ENCODE results near the gene ARFGEF2.

ARFGEF2 gene

GRCh38 chr20:48897305-48898010, 24.1 kb upstream of the ARFGEF2 start:
- ChIA-PET CTCF (interaction anchor here (1.0 to 4.4 kb wide), 3 partner anchors 9 to 262 kb away, joined by 3 to 54 read pairs (median 4); no protein-coding TSS in a partner anchor), POLR2A (no interaction called here)
- no peak for TF ChIP-seq CTCF (IDR thresholded peaks at IDR 0.05; ENCODE audit: insufficient read depth, low read length, missing control alignments)
- DNase-seq (ENCODE audit: low read depth, low spot score): no peak
- no peak overlapping the region for H3K4me3 ChIP-seq (ENCODE audit: low read depth, low read length)

- ChIA-PET CTCF (interaction anchor here (1.2 to 4.4 kb wide), 2 partner anchors 241 to 263 kb away, joined by 4 to 54 read pairs; no protein-coding TSS in a partner anchor), POLR2A (no interaction called here)
- H3K4me3 ChIP-seq (ENCODE audit: low read depth, low read length): no peak overlapping the region
- TF ChIP-seq CTCF (IDR thresholded peaks at IDR 0.05; ENCODE audit: insufficient read depth, low read length, missing control alignments): no peak
- no peak for DNase-seq (ENCODE audit: low read depth, low spot score)
Observed at GRCh38 chr20:48898210-48898609, 23.3 kb upstream of the ARFGEF2 start.

- ChIA-PET POLR2A (no interaction called here), CTCF (interaction anchor here (1.5 to 4.4 kb wide), 2 partner anchors 239 to 242 kb away, joined by 4 to 54 read pairs; no protein-coding TSS in a partner anchor)
- no peak for DNase-seq (ENCODE audit: low read depth, low spot score)
- TF ChIP-seq CTCF (IDR thresholded peaks at IDR 0.05; ENCODE audit: insufficient read depth, low read length, missing control alignments): no peak
- no peak overlapping the region for H3K4me3 ChIP-seq (ENCODE audit: low read depth, low read length)
Observed at GRCh38 chr20:48898896-48899530, 22.5 kb upstream of the ARFGEF2 start.

GRCh38 chr20:48899881-48900280, 21.6 kb upstream of the ARFGEF2 start:
- CTCF ChIA-PET: interaction anchor here (1.5 to 4.4 kb wide), 2 partner anchors 239 to 243 kb away, joined by 4 to 54 read pairs; no protein-coding TSS in a partner anchor
- H3K4me3 ChIP-seq (ENCODE audit: low read depth, low read length): no peak overlapping the region
- DNase-seq (ENCODE audit: low read depth, low spot score): no peak
- no peak for TF ChIP-seq CTCF (IDR thresholded peaks at IDR 0.05; ENCODE audit: insufficient read depth, low read length, missing control alignments)
- POLR2A ChIA-PET: no interaction called here

GRCh38 chr20:48901326-48901725, 20.2 kb upstream of the ARFGEF2 start:
- TF ChIP-seq CTCF (IDR thresholded peaks at IDR 0.05; ENCODE audit: insufficient read depth, low read length, missing control alignments): no peak
- POLR2A ChIA-PET: no interaction called here
- no peak for DNase-seq (ENCODE audit: low read depth, low spot score)
- CTCF ChIA-PET: interaction anchor here (1.0 to 1.4 kb wide), 2 partner anchors 241 to 244 kb away, joined by 5 to 8 read pairs; no protein-coding TSS in a partner anchor
- no peak overlapping the region for H3K4me3 ChIP-seq (ENCODE audit: low read depth, low read length)

GRCh38 chr20:48903705-48904104, 17.8 kb upstream of the ARFGEF2 start:
- ChIA-PET POLR2A (no interaction called here), CTCF (interaction anchor here (1.3 to 9.0 kb wide), 7 partner anchors 9 to 268 kb away, joined by 4 to 534 read pairs (median 21); partner anchors contain the start of gene ARFGEF2)
- TF ChIP-seq CTCF (IDR thresholded peaks at IDR 0.05; ENCODE audit: insufficient read depth, low read length, missing control alignments): no peak
- no peak for DNase-seq (ENCODE audit: low read depth, low spot score)
- H3K4me3 ChIP-seq (ENCODE audit: low read depth, low read length): no peak overlapping the region
